Left lung (tissue), 10 donors: ENCODE measurements around the gene NT5DC1. TPM values are rescaled to one million over a fixed set of nuclear protein-coding genes. Genes with fewer than 3 reads are reported as not detected.

Experiments
- ATAC-seq: fragments of 200-7000 bp; cut with Tn5 transposase; one replicate; pipeline ENCODE4 v1.9.1; 2020; ENCODE audit warnings: moderate library complexity
- DNase-seq, 4 donors: peaks; one replicate each; pipeline ENCODE4 v3.0.0-alpha.2; 2013 to 2020
- H3K27ac ChIP-seq, 2 donors: fragments of 200-600 bp; sonication (generic) in 1 of 2; one replicate each; pipeline versions ENCODE4 v1.5.0 to v1.8.0; 2020 to 2021
- H3K27me3 ChIP-seq, 2 donors: fragments of 200-600 bp; sonication (generic) in 1 of 2; one replicate each; pipeline versions ENCODE4 v1.5.0 to v1.8.0; 2020 to 2021
- H3K36me3 ChIP-seq, 2 donors: fragments of 200-600 bp; sonication (generic) in 1 of 2; one replicate each; pipeline versions ENCODE4 v1.5.0 to v1.8.0; 2020 to 2021
- H3K4me1 ChIP-seq, 2 donors: fragments of 200-600 bp; one replicate each; pipeline ENCODE4 v1.8.0; 2021
- H3K4me3 ChIP-seq, 2 donors: fragments of 200-600 bp; sonication (generic) in 1 of 2; one replicate each; pipeline versions ENCODE4 v1.5.0 to v1.8.0; 2020 to 2021; ENCODE audit warnings: mild to moderate bottlenecking in 1 of 2
- H3K9me3 ChIP-seq, 2 donors: fragments of 200-600 bp; sonication (generic) in 1 of 2; one replicate each; pipeline versions ENCODE4 v1.5.0 to v1.8.0; 2020 to 2021
- CTCF ChIP-seq, 2 donors: fragments of 200-600 bp; sonication (generic) in 1 of 2; IDR thresholded peaks; one replicate each; pipeline versions ENCODE4 v1.5.0 to v1.8.0; 2021; ENCODE audit warnings: antibody characterized with exemption in 2 of 2
- intact Hi-C, 2 donors: fragments of 100-400 bp; cut with DNase I; formaldehyde crosslinking; loops; one replicate each; pipeline versions ENCODE4 v1.11.2 to v1.14.2; 2022
- polyA plus RNA-seq, 6 donors: library from polyadenylated mRNA; unstranded; fragments of 120-200 nt; gene quantifications; one replicate each; pipeline ENCODE4 v1.2.1, GENCODE V29; 2013; ENCODE audit not compliant: insufficient read length in 6 of 6
- total RNA-seq, 2 donors: library from RNA; stranded (reverse); fragmentation: NEBNext Ultra II Directional; extraction: Animal tissue kit (Norgen Biotek cat#: 25700); gene quantifications; one replicate each; pipeline ENCODE4 v1.2.1, GENCODE V29; 2021
- donor health status: DM: no; HTN: yes; CAD: no.
- donor health status: DM: no; HTN: no; CAD: no.

The NT5DC1 gene
- total and polyA plus RNA-seq, 8 donors: 36.9 to 56.8 (median 49.9) TPM

GRCh38 chr6:116223355-116223754, 122.7 kb downstream of the NT5DC1 start:
- Histone ChIP-seq H3K36me3 (peaks cover 0 to 7% of the 10 kb centered on the region in 2 donors), H3K9me3 (no peaks in the 10 kb centered on the region), H3K4me3 (no peak overlapping the region), H3K4me1 (no peaks in the 10 kb centered on the region), H3K27me3 (no peaks in the 10 kb centered on the region), H3K27ac (no peak overlapping the region)
- DNase-seq (no peak), ATAC-seq (no peak)
- intact Hi-C loops: no loop called here
- TF ChIP-seq CTCF (IDR thresholded peaks at IDR 0.05): no peak

- intact Hi-C loops: no loop called here
- DNase-seq (peak in 1 of 4 donors; percentile 65), ATAC-seq (no peak)
- no peaks in the 10 kb centered on the region for H3K27me3 ChIP-seq
- no peak for TF ChIP-seq CTCF (IDR thresholded peaks at IDR 0.05)
- no peaks in the 10 kb centered on the region for H3K9me3 ChIP-seq
- no peak overlapping the region for H3K27ac ChIP-seq
- H3K4me3 ChIP-seq: no peak overlapping the region
- no peaks in the 10 kb centered on the region for H3K4me1 ChIP-seq
- H3K36me3 ChIP-seq: peaks cover 0 to 3% of the 10 kb centered on the region in 2 donors
These were observed 128.7 kb downstream of the NT5DC1 start for GRCh38 chr6:116229287-116229913.

DNA sequence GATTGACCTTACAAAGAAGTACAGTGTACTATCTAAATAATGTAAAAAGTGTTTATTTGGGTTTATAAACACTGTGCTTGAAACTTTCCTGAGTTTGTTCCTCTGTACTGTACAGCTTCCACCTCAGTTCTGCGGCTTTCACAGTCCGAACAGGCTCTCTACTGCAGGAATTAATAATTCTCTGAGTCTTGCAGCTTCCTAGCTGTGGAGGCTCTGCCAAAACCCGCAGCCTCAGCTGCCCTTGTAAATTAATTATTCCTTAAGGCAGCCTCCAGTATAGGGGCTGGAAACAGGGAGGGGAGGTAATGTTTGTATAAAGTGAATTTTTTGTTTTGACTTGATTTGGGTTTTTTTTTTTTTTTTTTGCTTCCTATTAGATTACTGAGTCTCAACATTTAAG, 134.0 kb downstream of the NT5DC1 start:
- DNase-seq: peak in 1 of 4 donors; percentile 36

GRCh38 chr6:116238083-116238482, 137.4 kb downstream of the NT5DC1 start:
- no peaks in the 10 kb centered on the region for H3K4me1 ChIP-seq
- TF ChIP-seq CTCF (IDR thresholded peaks at IDR 0.05): no peak
- no peak overlapping the region for H3K4me3 ChIP-seq
- H3K9me3 ChIP-seq: no peaks in the 10 kb centered on the region
- peaks cover 0 to 9% of the 10 kb centered on the region in 2 donors for H3K36me3 ChIP-seq
- intact Hi-C loops: no loop called here
- DNase-seq (no peak), ATAC-seq (no peak)
- H3K27ac ChIP-seq: no peak overlapping the region
- H3K27me3 ChIP-seq: no peaks in the 10 kb centered on the region

More for the DNA sequence above, 134.0 kb downstream of the NT5DC1 start:
- no peak for TF ChIP-seq CTCF (IDR thresholded peaks at IDR 0.05)
- H3K9me3 ChIP-seq: no peaks in the 10 kb centered on the region
- no peak for ATAC-seq
- no peak overlapping the region for H3K4me3 ChIP-seq
- H3K36me3 ChIP-seq: peaks cover 0 to 4% of the 10 kb centered on the region in 2 donors
- no peak overlapping the region for H3K27ac ChIP-seq
- intact Hi-C loops: no loop called here
- H3K27me3 ChIP-seq: no peaks in the 10 kb centered on the region
- H3K4me1 ChIP-seq: no peaks in the 10 kb centered on the region

DNA sequence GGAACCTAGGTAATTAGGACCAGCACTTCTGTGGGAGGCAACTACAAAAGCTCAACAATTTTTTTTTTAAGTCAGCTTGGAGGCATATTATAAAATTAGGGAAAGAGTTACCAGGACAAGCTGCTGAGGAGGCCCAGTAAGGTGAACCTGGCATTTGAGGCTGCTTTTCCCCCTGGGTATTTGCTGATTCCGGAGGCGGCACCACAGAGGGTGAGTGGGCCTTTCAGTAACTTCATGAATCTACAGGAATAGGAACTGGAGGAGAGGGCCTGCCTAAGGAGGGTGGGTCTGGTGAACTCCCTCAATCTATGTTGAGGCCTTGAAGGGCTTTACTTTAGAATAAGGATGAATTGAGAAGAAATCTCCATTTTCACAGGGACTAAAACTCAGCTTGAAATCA, 138.6 kb downstream of the NT5DC1 start:
- Histone ChIP-seq H3K9me3 (no peaks in the 10 kb centered on the region), H3K4me3 (no peak overlapping the region), H3K27ac (no peak overlapping the region), H3K36me3 (peaks cover 0 to 9% of the 10 kb centered on the region in 2 donors), H3K4me1 (no peaks in the 10 kb centered on the region), H3K27me3 (no peaks in the 10 kb centered on the region)
- no peak for ATAC-seq
- no peak for TF ChIP-seq CTCF (IDR thresholded peaks at IDR 0.05)
- intact Hi-C loops: no loop called here
- DNase-seq: no peak
